ENCODE measurements around the gene CD81.

Gene CD81

DNA sequence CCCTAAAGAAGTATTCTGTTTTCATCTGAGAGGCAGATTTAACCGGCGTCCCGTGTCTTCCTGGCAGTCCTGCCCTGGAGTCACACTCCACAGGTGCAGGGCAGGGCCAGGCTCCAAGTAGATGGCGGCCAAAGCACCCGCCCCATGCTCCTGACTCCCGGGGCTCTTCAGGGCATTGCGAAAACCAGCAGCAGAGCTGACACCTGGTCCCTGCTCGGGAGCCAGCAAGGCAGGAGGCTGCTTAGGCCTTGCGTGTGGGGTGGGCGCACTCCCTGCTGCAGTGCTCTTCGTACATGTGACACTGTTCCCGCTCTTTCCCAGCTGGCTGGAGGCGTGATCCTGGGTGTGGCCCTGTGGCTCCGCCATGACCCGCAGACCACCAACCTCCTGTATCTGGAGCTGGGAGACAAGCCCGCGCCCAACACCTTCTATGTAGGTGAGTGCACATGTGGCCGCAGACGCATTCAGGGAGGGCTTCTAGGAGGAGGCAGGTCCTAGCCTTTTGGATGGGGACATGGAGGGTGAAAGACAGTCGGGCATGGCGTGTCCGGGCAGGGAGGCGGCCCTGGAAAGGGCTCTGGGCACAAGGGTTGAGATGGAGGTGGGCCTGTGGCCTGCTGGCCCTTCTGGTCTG, 13.1 kb downstream of the CD81 start:
- no peak for DNase-seq (ENCODE audit: low read depth in 2 of 2, low spot score in 1 of 2)

DNA sequence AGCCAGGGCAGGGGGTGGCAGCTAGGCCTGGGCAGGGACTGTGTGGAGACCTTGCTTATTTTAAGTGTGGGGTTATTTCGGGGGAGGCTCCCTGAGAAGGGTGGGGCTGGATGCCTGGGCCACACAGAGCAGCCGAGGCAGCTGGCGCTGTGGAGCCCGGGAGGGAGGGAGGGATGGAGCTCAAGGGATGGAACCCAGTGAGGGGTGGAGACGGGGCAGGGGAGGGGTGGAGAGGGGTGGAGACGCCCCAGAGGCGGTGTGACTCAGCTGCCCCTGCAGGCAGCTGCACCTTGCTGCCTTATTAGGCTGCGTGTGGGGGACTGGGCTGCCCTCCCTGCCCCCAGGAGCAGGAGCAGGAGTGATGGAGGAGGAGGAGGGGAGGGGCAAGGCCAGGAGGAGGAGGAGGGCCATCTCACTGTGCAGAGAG, 13.6 kb downstream of the CD81 start:
- no peak for DNase-seq (ENCODE audit: low read depth in 2 of 2, low spot score in 1 of 2)

DNA sequence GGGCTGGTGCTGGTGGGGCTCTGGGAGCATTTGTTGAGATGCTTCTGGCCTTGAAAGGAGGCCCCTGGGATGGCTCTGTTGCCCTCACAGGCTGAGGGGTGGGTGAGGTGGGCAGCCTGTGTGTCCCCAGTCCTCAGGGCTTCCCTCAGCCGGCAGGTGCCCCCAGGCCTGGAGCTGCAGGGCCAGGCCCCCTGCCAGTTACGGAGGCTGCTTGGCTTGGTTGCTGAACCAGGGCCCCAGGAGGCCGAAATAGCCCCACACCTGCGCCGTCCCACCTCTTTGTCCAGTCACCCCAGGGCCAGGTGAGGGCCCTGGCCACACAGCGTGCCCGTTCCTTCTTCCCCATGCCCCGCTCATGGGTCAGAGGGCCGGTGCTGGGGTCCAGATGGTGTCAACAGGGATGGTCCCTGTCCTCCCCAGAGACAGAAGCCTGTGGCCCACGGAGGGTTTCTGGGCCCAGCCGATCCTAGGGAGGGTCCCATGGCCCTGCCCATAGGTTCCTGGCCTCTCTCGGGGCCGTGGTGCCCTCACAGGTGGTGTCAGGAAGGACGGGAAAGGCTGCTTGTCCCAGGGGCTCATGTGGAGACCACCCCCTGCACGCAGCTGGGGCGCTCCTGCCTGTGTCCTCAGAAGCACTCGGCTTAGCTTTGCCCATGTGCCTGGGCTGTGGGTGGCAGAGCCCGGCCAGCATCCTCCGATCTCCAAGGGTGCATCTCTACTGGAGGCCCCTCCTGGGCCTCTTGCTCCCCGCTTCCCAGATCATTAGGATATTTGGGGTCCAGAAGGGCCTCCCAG, 14.3 kb downstream of the CD81 start:
- DNase-seq (ENCODE audit: low read depth in 2 of 2, low spot score in 1 of 2): no peak

GRCh38 chr11:2392241-2392959, 15.3 kb downstream of the CD81 start:
- DNase-seq (ENCODE audit: low read depth in 2 of 2, low spot score in 1 of 2): no peak

DNA sequence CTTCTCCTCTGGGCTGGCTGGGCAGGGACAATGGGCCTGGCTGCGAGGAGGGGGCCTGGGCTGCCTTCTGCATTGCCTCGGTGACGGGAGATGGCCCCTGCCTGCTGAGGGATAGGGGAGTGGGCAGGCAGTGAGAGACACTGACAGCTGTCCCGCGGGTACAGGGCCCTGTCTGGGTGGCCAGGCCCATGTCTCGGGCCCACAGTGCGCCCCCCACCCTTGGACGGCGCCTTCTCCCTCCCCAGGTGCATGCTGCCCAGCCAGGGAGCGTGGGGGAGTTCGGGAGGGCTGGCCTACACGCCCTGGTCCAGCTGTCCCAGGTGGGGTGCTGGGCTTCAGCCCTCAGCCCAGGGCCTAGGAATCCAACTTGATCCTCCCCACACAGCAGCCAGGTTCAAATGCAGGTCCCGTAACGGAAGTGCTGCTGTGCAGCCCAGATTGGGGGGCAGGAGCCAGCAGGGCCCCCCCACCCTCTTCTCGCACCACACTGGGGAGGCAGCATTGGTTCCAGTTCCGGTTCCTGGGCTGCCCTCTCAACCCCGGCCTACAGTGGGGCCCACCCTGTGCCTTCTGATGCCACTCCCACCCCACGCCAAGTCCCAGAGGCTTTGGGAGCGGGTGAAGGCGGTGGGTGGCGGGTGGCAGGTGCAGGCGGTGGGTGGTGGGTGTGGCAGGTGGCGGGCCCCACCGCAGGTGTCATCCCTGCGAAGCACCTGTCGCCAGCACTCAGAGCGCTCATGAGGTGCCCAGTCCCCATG, 16.2 kb downstream of the CD81 start:
- no peak for DNase-seq (ENCODE audit: low read depth in 2 of 2, low spot score in 1 of 2)

DNA sequence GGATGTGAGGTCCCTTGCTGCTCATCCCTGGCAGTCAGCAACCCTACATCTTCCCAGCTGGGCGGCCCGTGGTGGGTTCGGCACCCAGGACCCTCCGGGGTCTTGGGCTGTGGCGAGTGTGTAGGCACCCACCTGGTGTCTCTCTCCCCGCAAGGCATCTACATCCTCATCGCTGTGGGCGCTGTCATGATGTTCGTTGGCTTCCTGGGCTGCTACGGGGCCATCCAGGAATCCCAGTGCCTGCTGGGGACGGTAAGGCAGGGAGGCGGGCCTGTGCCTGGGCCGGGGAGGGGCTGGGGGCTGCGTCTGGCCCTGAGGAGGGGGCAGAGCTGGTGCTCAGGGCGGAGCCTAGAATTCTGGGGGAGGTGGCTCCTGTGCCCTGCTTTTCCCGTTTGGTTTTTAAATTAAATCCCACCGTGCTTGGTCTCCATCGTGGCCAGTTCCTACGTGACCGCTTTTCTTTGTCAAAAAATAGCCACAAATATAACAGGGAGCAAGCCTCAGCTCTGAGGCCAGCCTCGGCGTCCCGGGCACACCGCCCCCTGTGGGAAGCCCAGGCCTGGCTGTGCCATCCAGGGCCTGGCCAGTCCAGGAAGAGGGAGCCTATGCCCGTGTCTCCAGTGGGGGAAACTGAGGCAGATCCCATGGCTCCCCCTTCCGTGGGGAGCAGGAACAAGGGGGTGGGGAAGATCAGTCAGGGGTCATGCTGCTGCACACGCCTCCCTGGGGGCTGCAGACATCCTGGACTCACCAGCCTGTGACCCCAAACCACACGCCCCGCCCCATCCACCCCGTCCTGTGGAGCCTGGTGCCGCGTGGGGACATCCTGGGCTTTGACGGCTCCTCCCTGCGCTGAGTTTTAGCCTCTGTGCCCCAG, 17.1 kb downstream of the CD81 start:
- no peak for DNase-seq (ENCODE audit: low read depth in 2 of 2, low spot score in 1 of 2)

DNA sequence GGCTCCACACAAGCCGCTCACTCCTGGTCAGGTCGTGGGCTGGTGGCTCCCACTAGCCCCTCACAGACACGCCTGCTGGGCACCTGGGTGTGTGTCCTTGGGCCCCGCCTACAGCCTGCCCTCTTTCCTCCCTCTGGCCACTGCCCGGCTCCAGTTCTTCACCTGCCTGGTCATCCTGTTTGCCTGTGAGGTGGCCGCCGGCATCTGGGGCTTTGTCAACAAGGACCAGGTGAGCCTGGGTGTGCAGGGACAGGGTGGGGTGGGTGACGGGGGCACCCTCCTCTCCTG, 17.7 kb downstream of the CD81 start:
- DNase-seq (ENCODE audit: low read depth in 2 of 2, low spot score in 1 of 2): no peak

- no peak for DNase-seq (ENCODE audit: low read depth in 2 of 2, low spot score in 1 of 2)
Observed at GRCh38 chr11:2395211-2395730, 18.2 kb downstream of the CD81 start.

GRCh38 chr11:2395856-2396255, 18.7 kb downstream of the CD81 start:
- DNase-seq (ENCODE audit: low read depth in 2 of 2, low spot score in 1 of 2): no peak

GRCh38 chr11:2396471-2396870, 19.4 kb downstream of the CD81 start:
- DNase-seq (ENCODE audit: low read depth in 2 of 2, low spot score in 1 of 2): no peak

- DNase-seq (ENCODE audit: low read depth in 2 of 2, low spot score in 1 of 2): no peak
Observed at GRCh38 chr11:2397005-2397404, 19.9 kb downstream of the CD81 start.

- DNase-seq (ENCODE audit: low read depth in 2 of 2, low spot score in 1 of 2): no peak
Observed at GRCh38 chr11:2398664-2399355, 21.7 kb downstream of the CD81 start.

- DNase-seq (ENCODE audit: low read depth in 2 of 2, low spot score in 1 of 2): no peak
Observed at GRCh38 chr11:2399488-2400068, 22.5 kb downstream of the CD81 start.

DNA sequence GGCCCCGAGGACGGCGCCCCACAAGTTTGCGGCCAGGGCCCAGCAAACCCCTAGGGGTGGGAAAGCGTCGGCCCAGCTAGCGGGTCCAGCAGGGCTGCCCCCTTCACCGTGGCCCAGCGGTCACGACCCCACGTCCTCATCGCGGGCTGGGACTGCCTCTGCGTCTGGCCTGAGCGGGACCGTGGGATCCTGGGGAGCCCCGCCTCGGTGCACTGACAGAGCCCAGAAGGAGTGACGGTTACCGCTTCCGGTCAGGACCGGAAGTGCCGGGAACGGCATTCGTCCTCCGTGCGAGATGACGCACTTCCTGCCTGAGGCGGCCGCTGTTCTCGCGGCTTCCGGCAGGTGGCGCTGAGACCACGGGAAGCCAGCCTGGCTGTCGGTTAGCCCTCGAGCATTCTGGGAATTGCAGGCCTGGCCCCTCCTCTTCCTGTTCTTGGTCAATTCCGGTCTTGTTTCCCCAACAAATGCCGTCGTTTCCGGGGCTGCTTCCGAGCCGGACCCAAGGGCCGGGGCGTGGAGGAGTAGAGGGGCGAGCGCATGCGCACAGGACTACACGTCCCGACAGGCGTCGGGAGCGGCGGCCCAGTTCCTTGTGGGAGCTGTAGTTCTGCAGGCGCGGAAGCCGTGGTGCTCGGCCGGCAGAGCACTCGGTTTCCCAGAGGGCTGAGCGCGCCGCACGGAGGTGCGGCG, 23.1 kb downstream of the CD81 start, which contains the start of gene TSSC4:
Gene TSSC4 (plus strand): TSS at position 682 of the 693 bp plus-strand sequence. CDS start 1,884 bp downstream, outside the sequence.
- peak; percentile 98 to 99 for DNase-seq (ENCODE audit: low read depth in 2 of 2, low spot score in 1 of 2)

- DNase-seq (ENCODE audit: low read depth in 2 of 2, low spot score in 1 of 2): no peak
Observed at GRCh38 chr11:2400762-2401435, 23.8 kb downstream of the CD81 start.

DNA sequence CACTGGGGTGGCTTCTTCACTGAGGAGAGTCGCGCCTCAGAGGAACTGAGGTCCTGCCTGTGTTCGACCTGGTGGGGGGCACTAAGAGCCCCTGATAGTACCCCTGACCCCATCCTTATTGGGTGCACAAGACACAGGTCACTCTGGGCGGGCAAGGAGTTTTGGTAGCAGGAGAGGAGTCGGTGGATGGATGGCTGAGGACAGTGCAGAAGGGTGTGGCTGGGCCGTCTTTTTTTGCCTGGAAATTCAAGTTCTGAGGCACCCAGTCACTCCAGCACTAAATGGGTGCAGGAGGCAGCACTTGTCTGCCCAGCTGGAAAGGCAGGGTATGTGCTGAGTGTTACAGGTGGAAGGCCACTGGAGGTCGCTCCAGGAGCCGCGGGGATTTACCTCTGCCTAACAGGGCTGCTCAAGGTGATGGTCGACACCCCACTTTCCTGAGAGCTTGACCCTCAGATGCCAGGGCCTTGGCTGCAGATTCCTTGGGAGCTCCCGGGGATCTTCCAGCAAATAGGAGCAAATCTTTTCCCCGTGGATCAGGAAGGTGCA, 24.4 kb downstream of the CD81 start:
- no peak for DNase-seq (ENCODE audit: low read depth in 2 of 2, low spot score in 1 of 2)

DNA sequence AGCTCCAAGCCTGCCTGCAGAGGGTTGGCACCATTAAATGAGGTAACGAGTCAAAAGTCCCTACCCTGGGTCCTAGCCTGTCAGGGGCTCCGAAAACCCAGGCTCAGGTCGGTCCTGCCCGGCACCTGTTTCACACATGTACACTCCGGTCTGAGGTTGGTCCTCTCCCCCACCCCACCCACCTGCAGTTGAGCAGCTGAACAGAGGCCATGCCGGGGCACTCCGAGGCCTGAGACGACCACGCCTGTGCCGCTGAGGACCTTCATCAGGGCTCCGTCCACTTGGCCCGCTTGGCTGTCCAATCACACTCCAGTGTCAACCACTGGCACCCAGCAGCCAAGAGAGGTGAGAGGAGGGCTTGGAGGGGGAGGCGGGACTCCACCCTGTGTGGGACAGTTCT, 25.0 kb downstream of the CD81 start:
- DNase-seq (ENCODE audit: low read depth in 2 of 2, low spot score in 1 of 2): no peak

All from stimulated activated CD8-positive, alpha-beta memory T cell treated with anti-CD3 and anti-CD28 coated beads, Interleukin-4, amount 100 ng/mL, for 4 hours (primary cell).